Endodermal cell (in vitro differentiated cells): ENCODE data around the gene CDK5RAP2. TPM values are rescaled to one million over a fixed set of nuclear protein-coding genes. Genes with fewer than 3 reads are reported as not detected.

Experiments used
- DNase-seq: peaks from one replicate; pipeline ENCODE4 v3.0.0-alpha.2; 2017
- H3K27ac ChIP-seq: 2 replicates; pipeline ENCODE4 v1.5.1; 2013; ENCODE audit warnings: mild to moderate bottlenecking, low read depth, low read length, moderate library complexity
- H3K27me3 ChIP-seq: 2 replicates; pipeline ENCODE4 v1.6.1; 2013; ENCODE audit warnings: mild to moderate bottlenecking, low read length, moderate library complexity; ENCODE audit not compliant: insufficient read depth, control insufficient read depth, poor library complexity, severe bottlenecking
- H3K36me3 ChIP-seq: 2 replicates; pipeline ENCODE4 v1.7.0; 2013; ENCODE audit warnings: mild to moderate bottlenecking, low read length, moderate library complexity; ENCODE audit not compliant: control insufficient read depth, insufficient read depth
- H3K4me1 ChIP-seq: one replicate; pipeline ENCODE4 v1.7.0; 2013; ENCODE audit warnings: low read length; ENCODE audit not compliant: control insufficient read depth, insufficient read depth
- H3K4me3 ChIP-seq: 2 replicates; pipeline ENCODE4 v1.5.1; 2013; ENCODE audit warnings: mild to moderate bottlenecking, low read length, moderate library complexity
- H3K9ac ChIP-seq: 2 replicates; pipeline ENCODE4 v1.6.1; 2013; ENCODE audit warnings: mild to moderate bottlenecking, low read length, moderate library complexity; ENCODE audit not compliant: poor library complexity, severe bottlenecking; ENCODE audit errors: extremely low read depth
- H3K9me3 ChIP-seq: 2 replicates; pipeline ENCODE4 v1.6.1; 2013; ENCODE audit warnings: mild to moderate bottlenecking, low read length, moderate library complexity; ENCODE audit not compliant: control insufficient read depth
- H3K27ac Mint-ChIP-seq: 2 replicates; pipeline ENCODE4 v1.8.0; 2020; ENCODE audit warnings: mixed read lengths
- H3K27me3 Mint-ChIP-seq: 2 replicates; pipeline ENCODE4 v1.8.0; 2021; ENCODE audit warnings: mild to moderate bottlenecking, mixed read lengths; ENCODE audit not compliant: insufficient read depth
- H3K36me3 Mint-ChIP-seq: 2 replicates; pipeline ENCODE4 v1.8.0; 2020; ENCODE audit warnings: low read depth, mixed read lengths
- H3K4me1 Mint-ChIP-seq: 2 replicates; pipeline ENCODE4 v1.8.0; 2020; ENCODE audit warnings: mixed read lengths
- H3K4me3 Mint-ChIP-seq: 2 replicates; pipeline ENCODE4 v1.8.0; 2020; ENCODE audit warnings: mild to moderate bottlenecking, moderate library complexity, mixed read lengths
- H3K9me3 Mint-ChIP-seq: 2 replicates; pipeline ENCODE4 v1.8.0; 2020; ENCODE audit warnings: mild to moderate bottlenecking, mixed read lengths
- WGBS, 2 experiments: methylation state at CpG; one replicate each; pipeline versions ENCODE4 v1.1.5 to v1.1.7; 2013; ENCODE audit warnings: missing lambda C conversion rate in 2 of 2, mixed read lengths in 1 of 2; ENCODE audit not compliant: insufficient coverage in 1 of 2, insufficient read length in 1 of 2; 5-methylcytosine and 5-hydroxymethylcytosine counted together
- total RNA-seq, 2 donors: library from RNA; stranded (reverse); fragmentation: NEBNext Ultra II Directional in 1 of 2; extraction: Animal tissue kit (Norgen Biotek cat#: 25700) in 1 of 2; gene quantifications; 2 replicates in 1 of 2; 3 replicates in 1 of 2; pipeline ENCODE4 v1.2.1, GENCODE V29; 2021
- TF ChIP-seq, protein P1 (sequence below): fragments of 200-600 bp; sonication (generic); conservative IDR thresholded peaks from 2 replicates; pipeline ENCODE4 v1.5.0; 2021; ENCODE audit warnings: antibody characterized with exemption, mild to moderate bottlenecking

CDK5RAP2 gene
- total RNA-seq, 2 donors from 2014 or later, result 68.2 to 92.0 TPM

DNA sequence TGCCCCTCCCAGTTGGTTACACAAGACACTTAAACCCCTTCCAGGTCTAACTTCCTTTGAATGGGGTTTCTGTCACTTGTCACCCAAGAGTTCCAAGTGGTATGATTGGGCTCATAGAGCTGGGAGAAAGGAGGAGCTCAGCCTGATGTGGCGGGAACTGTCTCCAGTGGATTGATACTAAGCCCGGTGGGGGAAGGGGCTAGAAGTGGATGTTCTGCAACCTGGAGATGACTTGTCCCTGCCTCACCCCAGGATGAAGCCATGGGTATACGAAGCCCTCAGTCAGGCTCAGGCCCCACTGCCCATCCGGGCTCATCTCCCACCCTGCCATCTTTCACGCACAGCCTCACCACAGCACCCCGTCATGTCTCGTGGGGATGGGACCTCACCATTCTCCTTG is 203.9 kb downstream of the CDK5RAP2 start:
- H3K27ac Mint-ChIP-seq, result no peak overlapping the region
- H3K36me3 Mint-ChIP-seq, result peaks cover 3% of the 10 kb centered on the region
- H3K27me3 ChIP-seq, result peaks cover 12% of the 10 kb centered on the region
- TF ChIP-seq, protein P1, sequence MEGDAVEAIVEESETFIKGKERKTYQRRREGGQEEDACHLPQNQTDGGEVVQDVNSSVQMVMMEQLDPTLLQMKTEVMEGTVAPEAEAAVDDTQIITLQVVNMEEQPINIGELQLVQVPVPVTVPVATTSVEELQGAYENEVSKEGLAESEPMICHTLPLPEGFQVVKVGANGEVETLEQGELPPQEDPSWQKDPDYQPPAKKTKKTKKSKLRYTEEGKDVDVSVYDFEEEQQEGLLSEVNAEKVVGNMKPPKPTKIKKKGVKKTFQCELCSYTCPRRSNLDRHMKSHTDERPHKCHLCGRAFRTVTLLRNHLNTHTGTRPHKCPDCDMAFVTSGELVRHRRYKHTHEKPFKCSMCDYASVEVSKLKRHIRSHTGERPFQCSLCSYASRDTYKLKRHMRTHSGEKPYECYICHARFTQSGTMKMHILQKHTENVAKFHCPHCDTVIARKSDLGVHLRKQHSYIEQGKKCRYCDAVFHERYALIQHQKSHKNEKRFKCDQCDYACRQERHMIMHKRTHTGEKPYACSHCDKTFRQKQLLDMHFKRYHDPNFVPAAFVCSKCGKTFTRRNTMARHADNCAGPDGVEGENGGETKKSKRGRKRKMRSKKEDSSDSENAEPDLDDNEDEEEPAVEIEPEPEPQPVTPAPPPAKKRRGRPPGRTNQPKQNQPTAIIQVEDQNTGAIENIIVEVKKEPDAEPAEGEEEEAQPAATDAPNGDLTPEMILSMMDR, result no peak
- WGBS, 2 experiments, result 94 to 100% methylated on average over 3 to 7 of the region's 7 CpGs
- H3K36me3 ChIP-seq, result no peaks in the 10 kb centered on the region
- DNase-seq, result no peak
- no peak overlapping the region for H3K4me3 Mint-ChIP-seq
- no peak overlapping the region for H3K9ac ChIP-seq
- H3K27ac ChIP-seq, result no peak overlapping the region
- H3K4me3 ChIP-seq, result no peak overlapping the region
- H3K9me3 Mint-ChIP-seq, result peaks cover 22% of the 10 kb centered on the region
- H3K4me1 Mint-ChIP-seq, result peaks cover 6% of the 10 kb centered on the region
- H3K4me1 ChIP-seq, result no peaks in the 10 kb centered on the region
- peaks cover 59% of the 10 kb centered on the region for H3K27me3 Mint-ChIP-seq
- H3K9me3 ChIP-seq, result peaks cover 14% of the 10 kb centered on the region

DNA sequence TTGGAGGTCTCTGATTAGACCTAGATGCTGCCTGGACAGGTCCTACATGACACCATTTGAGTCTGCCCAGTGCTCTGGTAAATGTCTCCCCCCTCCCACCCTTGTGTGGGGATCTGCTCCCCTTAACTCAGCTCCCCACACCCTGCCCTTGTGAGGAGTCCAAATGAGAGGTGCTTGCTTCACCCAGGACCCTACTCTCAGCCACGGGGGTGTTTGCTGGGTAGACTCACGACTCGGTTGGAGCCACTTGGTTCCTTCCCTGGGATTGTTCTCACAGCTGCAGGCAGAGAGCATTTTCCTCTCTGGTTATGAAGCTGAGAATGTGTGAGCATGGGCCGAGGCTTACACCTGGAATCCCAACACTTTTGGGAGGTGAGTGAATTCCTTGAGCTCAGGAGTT is 204.7 kb downstream of the CDK5RAP2 start:
- H3K36me3 ChIP-seq, result no peaks in the 10 kb centered on the region
- no peak for DNase-seq
- Mint-ChIP-seq H3K4me1 (peaks cover 6% of the 10 kb centered on the region), H3K36me3 (peaks cover 3% of the 10 kb centered on the region), H3K27me3 (peaks cover 58% of the 10 kb centered on the region), H3K4me3 (no peak overlapping the region), H3K27ac (no peak overlapping the region), H3K9me3 (peaks cover 22% of the 10 kb centered on the region)
- no peaks in the 10 kb centered on the region for H3K4me1 ChIP-seq
- H3K27ac ChIP-seq, result no peak overlapping the region
- WGBS, 2 experiments, result 91 to 100% methylated on average over 1 to 4 of the region's 4 CpGs
- TF ChIP-seq, protein P1, result no peak
- H3K4me3 ChIP-seq, result no peak overlapping the region
- H3K27me3 ChIP-seq, result peaks cover 12% of the 10 kb centered on the region
- no peak overlapping the region for H3K9ac ChIP-seq
- peaks cover 14% of the 10 kb centered on the region for H3K9me3 ChIP-seq

DNA sequence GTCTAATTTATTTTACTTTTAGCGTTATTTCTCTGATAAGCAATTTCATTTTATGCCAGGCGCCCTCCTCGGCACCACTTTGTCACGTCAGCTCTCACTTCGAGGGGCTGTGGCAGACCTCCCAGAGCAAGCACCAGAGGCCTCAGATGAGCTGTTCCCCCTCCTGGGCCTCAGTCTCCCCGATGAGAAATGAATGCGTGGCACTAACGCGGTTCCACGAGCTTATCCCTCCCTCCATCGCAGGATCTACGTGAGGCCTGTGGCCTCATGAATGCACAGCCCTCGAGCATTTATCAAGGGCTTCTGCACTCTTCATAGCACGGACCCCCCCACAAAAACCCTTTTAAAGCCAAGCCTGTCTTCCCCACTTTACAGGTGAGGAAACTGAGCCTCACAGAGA is 205.2 kb downstream of the CDK5RAP2 start:
- peaks cover under 1% of the 10 kb centered on the region for H3K36me3 Mint-ChIP-seq
- WGBS, 2 experiments, result 94 to 97% methylated on average over 10 to 14 of the region's 14 CpGs
- peaks cover 55% of the 10 kb centered on the region for H3K27me3 Mint-ChIP-seq
- Histone ChIP-seq H3K9me3 (peaks cover 12% of the 10 kb centered on the region), H3K27ac (no peak overlapping the region), H3K4me3 (no peak overlapping the region), H3K9ac (no peak overlapping the region), H3K27me3 (peaks cover 12% of the 10 kb centered on the region), H3K4me1 (no peaks in the 10 kb centered on the region), H3K36me3 (no peaks in the 10 kb centered on the region)
- H3K4me3 Mint-ChIP-seq, result no peak overlapping the region
- TF ChIP-seq, protein P1, result no peak
- H3K4me1 Mint-ChIP-seq, result peaks cover 6% of the 10 kb centered on the region
- H3K9me3 Mint-ChIP-seq, result peaks cover 18% of the 10 kb centered on the region
- H3K27ac Mint-ChIP-seq, result no peak overlapping the region
- no peak for DNase-seq
